ENCODE measurements around the gene UFD1.

The UFD1 gene

DNA sequence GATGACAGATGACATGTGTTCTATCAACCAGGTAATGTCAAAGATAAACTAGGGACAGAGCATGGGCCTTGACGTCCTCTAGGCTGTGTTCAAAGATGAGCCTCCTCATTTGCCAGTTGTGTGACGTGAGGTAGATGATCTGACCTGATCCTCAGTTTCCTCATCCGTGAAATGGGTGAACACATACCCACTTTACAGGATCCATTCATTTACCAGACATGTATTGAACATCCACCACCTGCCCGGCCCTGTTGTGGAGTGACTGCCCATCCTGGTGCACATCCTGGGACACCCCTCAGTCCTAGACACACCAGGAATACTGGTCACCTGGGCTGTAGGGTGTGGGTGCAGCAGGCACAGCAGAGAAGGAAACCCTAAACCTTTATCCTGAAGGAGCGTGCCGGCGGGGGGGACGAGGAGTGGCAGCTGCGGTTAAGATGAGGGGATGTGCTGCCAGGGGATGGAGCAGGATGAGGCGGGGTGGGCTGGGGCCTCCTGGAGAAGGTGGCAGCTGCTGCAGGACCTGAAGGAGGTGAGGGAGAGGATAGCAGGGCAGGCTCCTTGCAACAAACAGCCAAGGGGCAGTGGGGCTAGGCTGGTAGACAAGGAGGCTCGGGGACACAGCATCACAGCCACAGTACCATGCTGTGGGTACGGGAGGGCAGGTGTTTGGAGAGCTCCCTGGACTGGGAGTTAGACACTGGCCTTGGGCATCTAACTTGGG is 36.8 kb upstream of the UFD1 start:
- DNase-seq, result peak in 1 of 2 experiments; percentile 16

DNA sequence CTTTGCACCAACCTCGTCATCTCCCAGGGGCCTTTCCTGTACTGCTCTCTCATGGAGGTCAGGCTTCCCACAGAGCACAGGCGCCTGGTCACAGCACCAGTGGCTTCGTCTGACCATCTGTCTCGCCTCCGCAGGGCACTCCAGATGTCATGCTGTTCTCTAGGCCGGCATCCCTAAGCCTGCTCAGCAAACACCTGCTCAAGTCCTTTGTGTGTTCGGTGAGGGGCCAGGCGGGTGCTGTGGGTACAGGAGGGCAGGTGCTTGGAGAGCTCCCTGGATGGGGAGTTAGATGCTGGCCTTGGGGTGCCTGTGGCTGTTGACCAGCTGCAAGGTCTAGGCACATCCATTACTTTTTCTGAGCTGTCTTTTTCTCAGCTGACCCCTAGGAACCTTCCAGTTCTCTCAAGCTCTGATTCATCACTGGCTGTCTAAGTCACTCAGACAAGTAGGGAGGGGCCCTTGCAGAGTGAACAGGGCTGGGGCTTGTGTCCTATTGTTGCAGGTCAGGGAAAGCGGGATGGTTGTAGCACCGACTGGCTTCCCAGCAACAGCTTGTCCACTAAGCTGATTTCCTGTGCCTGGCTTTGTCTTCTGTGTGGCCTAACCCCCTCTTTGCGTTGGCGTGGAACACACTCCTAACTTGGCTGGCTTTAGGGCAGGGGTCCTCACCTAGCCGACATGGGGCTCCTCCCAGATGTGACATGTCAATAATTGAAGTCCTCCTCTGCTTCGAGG is 36.0 kb upstream of the UFD1 start:
- no peak for DNase-seq

GRCh38 chr22:19513823-19514222 is 34.8 kb upstream of the UFD1 start:
- DNase-seq, result no peak

DNA sequence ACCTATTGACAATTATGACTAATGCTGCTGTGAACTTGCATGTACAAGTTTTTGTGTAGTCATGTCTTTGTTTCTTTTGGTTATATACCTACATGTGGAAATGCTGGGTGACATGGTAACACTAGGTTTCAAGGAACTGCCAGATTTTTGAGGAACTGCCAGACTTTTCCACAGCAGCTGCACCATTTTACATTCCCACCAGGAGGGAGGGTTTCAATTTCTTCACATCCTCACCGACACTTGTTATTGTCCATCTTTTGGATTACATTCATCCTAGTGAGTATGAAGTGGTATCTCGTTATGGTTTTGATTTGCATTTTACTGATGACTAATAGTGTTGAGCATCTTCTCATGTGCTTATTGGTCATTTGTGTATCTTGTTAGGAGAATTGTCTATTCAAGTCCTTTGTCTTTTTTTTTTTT is 31.9 kb upstream of the UFD1 start:
- no peak for DNase-seq

DNA sequence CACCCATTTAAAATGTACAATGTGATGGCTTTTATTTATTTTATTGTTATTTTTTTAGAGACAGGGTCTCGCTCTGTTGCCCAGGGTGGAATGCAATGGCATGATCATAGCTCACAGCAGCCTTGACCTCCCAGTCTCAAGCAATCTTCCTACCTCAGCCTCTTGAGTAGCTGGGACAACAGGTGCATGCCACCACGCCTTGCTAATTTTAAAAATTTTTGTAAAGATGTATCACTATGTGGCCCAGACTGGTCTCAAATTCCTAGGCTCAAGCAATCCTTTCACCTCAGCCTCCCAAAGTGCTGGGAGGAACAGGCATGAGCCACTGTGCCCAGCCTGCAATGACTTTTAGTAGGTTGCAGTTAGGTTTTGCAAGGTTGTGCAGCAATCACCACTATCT is 30.9 kb upstream of the UFD1 start:
- no peak for DNase-seq

GRCh38 chr22:19509191-19509590 is 30.2 kb upstream of the UFD1 start:
- DNase-seq, result no peak

- no peak for DNase-seq
Observed at GRCh38 chr22:19508024-19508776, 29.2 kb upstream of the UFD1 start.

GRCh38 chr22:19507534-19507861 is 28.5 kb upstream of the UFD1 start:
- no peak for DNase-seq

DNA sequence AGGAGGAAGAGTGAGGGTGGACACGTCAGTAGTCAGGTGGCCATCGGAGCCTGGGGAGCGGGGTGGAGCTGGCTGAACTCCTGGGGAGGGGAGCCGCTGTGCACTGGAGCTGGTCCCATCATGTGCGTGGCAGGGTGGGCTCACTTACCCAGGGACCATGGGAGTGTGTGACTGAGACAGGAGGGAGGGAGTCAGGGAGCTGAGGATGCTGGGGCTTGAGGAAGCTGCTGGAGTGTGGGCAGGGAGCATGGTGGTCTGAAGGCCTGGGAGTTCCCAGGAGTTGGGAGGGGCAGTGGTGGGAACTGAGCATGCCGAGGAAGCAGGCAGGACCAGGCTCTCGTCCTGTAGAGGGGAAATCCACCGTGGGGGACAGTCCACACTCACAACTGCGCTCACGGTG is 27.2 kb upstream of the UFD1 start:
- DNase-seq, result no peak

- no peak for DNase-seq
Observed at GRCh38 chr22:19505735-19506126, 26.7 kb upstream of the UFD1 start.

GRCh38 chr22:19504900-19505734 is 26.1 kb upstream of the UFD1 start:
- DNase-seq, result no peak

DNA sequence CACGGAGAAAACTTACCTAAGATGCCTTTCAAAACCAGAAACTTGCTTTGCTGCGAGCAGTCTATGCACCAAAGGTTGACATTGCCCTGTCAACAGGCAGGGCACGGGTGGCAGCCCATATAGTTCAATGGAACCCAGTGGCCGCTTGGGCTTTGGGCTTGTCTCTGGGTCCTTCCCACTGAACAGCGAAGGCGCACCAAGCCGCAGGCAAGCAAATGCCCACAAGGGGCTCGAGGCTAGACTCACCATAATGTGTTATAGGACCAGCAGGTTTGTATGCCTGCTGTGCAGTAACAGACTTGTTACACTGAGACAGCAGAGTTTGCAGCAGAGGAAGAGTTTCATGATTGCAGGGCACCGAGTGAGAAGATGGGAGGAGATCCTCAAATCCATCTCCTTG is 24.9 kb upstream of the UFD1 start:
- peak in 1 of 2 experiments; percentile 31 for DNase-seq

GRCh38 chr22:19503367-19503766 is 24.4 kb upstream of the UFD1 start:
- DNase-seq, result no peak

DNA sequence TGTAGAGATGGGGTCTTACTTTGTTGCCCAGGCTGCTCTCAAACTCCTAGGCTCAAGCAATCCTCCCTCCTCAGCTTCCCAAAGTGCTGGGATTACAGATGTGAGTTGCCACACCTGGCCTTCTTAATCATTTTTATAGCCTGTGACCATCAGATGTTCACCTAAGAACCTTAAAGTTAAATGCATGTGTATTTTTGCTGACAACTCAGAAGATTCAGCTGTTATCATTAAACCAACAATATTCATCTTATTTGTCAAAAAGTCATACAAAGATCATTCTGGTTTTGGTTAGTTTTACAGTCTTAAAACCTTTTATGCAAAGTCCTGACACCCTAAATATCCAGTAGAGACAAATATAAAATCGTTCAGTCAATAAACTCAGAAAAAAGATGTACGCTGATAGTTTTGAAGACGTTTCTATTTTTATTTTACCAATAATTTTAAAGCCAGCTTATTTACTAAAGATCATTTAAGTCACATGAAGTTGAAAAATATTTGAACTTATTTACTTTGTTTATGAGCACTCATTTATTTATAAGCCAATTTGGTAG is 23.0 kb upstream of the UFD1 start:
- DNase-seq, result no peak

DNA sequence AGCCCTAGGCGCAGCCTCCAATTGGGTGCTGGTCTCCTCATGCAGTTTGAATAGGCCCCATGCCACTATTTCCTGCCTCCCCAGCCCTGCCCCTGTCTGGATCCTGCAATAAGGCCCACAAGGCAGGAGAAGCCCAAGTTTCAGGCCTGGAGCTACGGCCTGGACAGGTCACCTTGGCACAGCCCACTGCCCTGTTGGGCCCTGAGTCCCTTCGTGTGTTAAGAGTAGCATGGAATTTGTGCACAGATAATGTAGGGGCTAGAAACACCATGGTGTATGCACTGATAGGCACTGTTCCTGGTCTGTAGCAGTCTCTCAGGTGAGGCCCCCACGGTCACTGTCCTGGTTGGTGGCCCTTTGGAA is 20.9 kb upstream of the UFD1 start:
- DNase-seq, result no peak

- no peak for DNase-seq
Observed at GRCh38 chr22:19499236-19499879, 20.4 kb upstream of the UFD1 start.

- DNase-seq, result no peak
Observed at GRCh38 chr22:19498866-19499190, 19.8 kb upstream of the UFD1 start.

DNA sequence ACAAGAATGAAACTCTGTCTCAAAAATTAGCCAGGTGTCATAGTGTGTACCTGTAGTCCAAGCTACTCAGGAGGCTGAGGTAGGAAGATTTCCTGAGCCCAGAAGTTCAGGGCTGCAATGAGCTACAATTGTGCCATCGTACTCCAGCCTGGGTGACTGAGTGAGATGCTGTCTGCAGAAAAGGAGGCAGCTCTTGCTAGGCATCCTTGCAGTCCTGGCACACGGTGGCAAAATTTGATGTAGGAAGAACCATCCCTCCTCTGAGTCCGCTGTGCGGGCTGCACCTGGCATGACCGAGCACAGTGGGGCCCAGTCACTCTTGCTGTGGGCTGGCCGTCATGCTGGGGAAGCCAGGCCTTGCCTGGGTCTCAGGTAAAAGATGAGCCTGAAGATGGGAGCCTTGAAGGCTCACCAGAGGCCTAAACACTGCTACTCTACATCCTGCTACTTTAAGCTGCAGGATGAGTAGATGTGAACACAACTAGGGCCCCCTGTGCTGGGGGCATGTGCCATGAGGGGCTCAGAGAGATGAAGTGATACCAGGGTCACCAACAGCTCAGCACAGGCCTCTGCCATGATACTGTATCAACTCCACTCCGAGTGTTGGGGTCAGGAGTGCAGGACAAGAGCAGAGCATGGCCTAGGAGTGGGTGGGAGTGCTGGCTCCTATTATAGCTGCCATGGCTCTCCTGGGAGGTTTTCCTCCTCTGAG is 19.3 kb upstream of the UFD1 start:
- DNase-seq, result no peak

DNA sequence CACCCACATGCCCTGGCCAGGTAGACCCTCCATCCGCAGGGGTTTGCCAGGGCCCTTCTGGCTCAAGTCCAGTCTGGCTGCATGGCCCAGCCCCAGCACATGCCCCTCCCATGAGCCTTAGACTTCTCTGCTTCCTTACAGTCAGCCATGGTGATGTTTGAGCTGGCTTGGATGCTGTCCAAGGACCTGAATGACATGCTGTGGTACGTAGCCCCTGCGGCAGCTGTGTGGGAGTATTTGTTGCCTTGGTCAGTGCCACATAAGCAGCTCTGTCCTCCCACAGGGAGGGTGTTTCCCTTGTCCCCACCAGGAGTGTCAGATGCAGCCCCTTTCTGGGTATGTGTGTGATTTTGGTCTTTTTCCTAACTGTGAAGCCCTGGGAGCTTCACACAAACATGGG is 18.3 kb upstream of the UFD1 start:
- DNase-seq, result no peak

- DNase-seq, result no peak
Observed at GRCh38 chr22:19496324-19496630, 17.3 kb upstream of the UFD1 start.

- DNase-seq, result peak in 1 of 2 experiments; percentile 3
Observed at GRCh38 chr22:19495562-19496323, 16.8 kb upstream of the UFD1 start.
